Measurements from ENCODE around the gene FAM83C.
A peak's percentile ranks its signal among the peaks of the same experiment; 100 is the strongest.

DNA sequence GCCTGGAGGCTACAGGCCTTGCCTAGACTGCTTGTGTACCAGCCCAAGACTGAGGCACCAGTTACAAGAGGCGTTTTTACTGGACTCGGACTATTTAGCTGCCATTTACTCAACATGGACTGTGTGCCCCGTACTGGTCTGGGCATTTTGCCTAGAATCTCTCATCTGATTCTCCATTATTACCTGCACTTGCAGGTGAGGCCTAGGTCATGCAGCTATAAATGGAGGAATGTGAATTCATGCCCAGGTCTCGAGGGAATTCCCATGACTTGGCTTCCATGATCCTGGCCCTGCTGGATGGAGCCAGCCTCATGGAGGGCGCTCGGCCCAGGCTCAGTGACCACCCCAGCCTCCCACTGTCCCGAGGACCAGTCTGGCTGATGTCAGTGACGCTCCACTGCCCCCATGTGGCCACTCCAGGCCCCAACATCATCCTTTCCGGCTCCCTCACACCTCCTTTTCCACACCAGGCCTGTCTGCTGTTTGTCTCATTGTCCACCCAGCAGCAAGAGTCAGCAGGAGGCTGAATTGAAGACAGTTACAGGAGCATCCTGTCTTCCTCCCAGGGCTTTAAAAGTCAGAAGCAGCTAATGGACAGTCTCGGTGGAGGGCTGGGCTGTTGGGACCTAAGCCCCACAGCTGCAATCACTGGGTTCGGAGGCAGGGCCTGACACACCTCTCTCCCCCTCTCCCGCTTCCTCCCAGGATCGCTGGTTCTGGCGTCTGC is 23.0 kb downstream of the FAM83C start:
- TF ChIP-seq, protein P1, sequence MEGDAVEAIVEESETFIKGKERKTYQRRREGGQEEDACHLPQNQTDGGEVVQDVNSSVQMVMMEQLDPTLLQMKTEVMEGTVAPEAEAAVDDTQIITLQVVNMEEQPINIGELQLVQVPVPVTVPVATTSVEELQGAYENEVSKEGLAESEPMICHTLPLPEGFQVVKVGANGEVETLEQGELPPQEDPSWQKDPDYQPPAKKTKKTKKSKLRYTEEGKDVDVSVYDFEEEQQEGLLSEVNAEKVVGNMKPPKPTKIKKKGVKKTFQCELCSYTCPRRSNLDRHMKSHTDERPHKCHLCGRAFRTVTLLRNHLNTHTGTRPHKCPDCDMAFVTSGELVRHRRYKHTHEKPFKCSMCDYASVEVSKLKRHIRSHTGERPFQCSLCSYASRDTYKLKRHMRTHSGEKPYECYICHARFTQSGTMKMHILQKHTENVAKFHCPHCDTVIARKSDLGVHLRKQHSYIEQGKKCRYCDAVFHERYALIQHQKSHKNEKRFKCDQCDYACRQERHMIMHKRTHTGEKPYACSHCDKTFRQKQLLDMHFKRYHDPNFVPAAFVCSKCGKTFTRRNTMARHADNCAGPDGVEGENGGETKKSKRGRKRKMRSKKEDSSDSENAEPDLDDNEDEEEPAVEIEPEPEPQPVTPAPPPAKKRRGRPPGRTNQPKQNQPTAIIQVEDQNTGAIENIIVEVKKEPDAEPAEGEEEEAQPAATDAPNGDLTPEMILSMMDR (IDR thresholded peaks at IDR 0.05; ENCODE audit: low read length), result peak; percentile 75
- no peak for TF ChIP-seq EZH2 (optimal IDR thresholded peaks at IDR 0.05; ENCODE audit: low read depth, low read length)
- TF ChIP-seq EZH2phosphoT487 (IDR thresholded peaks at IDR 0.05; ENCODE audit: low read length), result no peak

Measured in MM.1S (cell line).